ENCODE measurements around the gene CHAT.

CHAT gene

DNA sequence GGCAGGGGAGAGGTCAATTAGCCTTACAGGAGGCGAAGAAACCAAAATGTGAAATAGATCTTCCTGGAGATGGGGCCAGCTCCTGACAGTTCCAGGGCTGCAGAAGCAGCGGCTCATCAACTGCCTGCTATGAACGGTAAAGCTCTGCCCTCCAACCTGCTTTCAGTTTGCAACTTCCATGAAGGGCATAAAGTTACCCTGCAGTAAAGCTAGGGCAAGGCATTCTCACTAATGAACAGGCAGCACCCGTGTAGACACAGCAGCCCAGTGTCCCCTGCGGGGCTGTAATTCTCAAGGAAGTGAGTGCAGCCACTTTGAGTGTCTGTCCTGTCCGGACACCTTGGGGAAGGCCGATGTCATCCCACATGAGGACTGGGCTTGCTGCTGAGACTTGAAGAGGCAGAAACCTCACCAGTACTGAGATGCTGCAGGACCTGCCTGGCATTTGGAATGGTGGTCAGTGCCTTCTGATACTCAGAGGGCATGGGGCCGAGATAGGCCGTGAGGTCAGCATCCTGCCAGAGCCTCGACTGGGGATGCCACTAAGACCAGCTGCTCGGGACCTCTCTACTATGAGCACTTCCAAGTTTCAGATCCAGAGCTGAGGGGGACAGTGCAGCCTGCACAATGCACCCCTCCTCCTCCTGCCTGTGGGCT is 39.6 kb downstream of the CHAT start:
- TF ChIP-seq TAF1 (IDR thresholded peaks at IDR 0.05; ENCODE audit: borderline replicate concordance, insufficient read depth, low read length) (no peak), SIN3A (IDR thresholded peaks at IDR 0.05; ENCODE audit: borderline replicate concordance, insufficient read depth, low read length) (no peak), FOXP2 (optimal IDR thresholded peaks at IDR 0.05; ENCODE audit: borderline replicate concordance, extremely low read depth, extremely low read length, insufficient read depth) (no peak)

DNA sequence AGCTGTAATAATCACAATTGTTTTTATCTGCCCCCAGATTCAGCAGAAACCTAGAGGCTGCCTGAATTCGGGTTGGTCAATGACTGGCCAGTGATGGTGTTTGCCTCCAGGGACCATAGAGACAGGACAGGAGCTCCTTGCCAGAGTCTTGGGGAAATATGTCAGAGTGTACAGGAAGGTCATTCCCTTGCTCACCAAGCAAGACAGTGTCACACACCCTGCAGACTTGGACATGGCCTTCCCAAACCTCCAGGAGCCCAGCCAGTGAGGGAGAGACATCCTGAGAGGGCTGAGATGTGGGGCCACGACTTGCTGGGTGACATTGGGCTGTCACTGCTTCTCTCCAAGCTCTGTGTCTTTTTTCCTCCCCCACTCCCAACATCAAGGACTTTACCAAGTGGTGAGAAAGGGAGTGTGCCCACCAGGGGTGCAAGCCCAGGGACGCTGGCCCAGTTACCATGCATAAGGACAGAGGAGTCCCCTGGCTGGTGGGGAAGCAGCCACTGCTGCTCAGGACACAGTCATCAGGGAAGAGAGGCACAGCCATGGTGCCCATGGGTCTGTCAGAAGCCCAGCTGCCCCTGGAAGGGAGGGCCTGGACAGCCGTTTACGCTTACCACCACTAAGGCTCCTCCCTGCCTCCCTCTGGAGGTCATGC is 40.3 kb downstream of the CHAT start:
- TF ChIP-seq FOXP2 (optimal IDR thresholded peaks at IDR 0.05; ENCODE audit: borderline replicate concordance, extremely low read depth, extremely low read length, insufficient read depth) (no peak), TAF1 (IDR thresholded peaks at IDR 0.05; ENCODE audit: borderline replicate concordance, insufficient read depth, low read length) (no peak), POLR2AphosphoS5 (IDR thresholded peaks at IDR 0.05; ENCODE audit: low read depth, low read length) (no peak), SIN3A (IDR thresholded peaks at IDR 0.05; ENCODE audit: borderline replicate concordance, insufficient read depth, low read length) (no peak)
- TF ChIP-seq, protein P1, sequence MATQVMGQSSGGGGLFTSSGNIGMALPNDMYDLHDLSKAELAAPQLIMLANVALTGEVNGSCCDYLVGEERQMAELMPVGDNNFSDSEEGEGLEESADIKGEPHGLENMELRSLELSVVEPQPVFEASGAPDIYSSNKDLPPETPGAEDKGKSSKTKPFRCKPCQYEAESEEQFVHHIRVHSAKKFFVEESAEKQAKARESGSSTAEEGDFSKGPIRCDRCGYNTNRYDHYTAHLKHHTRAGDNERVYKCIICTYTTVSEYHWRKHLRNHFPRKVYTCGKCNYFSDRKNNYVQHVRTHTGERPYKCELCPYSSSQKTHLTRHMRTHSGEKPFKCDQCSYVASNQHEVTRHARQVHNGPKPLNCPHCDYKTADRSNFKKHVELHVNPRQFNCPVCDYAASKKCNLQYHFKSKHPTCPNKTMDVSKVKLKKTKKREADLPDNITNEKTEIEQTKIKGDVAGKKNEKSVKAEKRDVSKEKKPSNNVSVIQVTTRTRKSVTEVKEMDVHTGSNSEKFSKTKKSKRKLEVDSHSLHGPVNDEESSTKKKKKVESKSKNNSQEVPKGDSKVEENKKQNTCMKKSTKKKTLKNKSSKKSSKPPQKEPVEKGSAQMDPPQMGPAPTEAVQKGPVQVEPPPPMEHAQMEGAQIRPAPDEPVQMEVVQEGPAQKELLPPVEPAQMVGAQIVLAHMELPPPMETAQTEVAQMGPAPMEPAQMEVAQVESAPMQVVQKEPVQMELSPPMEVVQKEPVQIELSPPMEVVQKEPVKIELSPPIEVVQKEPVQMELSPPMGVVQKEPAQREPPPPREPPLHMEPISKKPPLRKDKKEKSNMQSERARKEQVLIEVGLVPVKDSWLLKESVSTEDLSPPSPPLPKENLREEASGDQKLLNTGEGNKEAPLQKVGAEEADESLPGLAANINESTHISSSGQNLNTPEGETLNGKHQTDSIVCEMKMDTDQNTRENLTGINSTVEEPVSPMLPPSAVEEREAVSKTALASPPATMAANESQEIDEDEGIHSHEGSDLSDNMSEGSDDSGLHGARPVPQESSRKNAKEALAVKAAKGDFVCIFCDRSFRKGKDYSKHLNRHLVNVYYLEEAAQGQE (IDR thresholded peaks at IDR 0.05; ENCODE audit: insufficient read depth in 1 of 2, low read depth in 2 of 2, low read length in 2 of 2), result no peak

DNA sequence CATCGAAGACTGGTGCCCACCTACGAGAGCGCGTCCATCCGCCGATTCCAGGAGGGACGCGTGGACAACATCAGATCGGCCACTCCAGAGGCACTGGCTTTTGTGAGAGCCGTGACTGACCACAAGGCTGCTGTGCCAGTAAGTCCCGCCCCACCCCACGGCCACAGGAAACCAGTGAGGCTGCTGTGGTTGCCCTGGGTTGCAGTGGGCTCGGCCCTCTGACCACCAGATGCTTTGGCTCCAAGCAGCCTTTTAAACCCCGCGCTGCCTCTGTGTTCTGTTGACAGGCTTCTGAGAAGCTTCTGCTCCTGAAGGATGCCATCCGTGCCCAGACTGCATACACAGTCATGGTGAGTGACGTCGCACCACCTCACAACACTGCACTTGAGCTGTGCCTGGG is 41.3 kb downstream of the CHAT start:
- TF ChIP-seq SIN3A (IDR thresholded peaks at IDR 0.05; ENCODE audit: borderline replicate concordance, insufficient read depth, low read length) (no peak), FOXP2 (optimal IDR thresholded peaks at IDR 0.05; ENCODE audit: borderline replicate concordance, extremely low read depth, extremely low read length, insufficient read depth) (no peak), POLR2AphosphoS5 (IDR thresholded peaks at IDR 0.05; ENCODE audit: low read depth, low read length) (no peak), TAF1 (IDR thresholded peaks at IDR 0.05; ENCODE audit: borderline replicate concordance, insufficient read depth, low read length) (no peak)
- TF ChIP-seq, protein P1 (IDR thresholded peaks at IDR 0.05; ENCODE audit: insufficient read depth in 1 of 2, low read depth in 2 of 2, low read length in 2 of 2), result no peak

DNA sequence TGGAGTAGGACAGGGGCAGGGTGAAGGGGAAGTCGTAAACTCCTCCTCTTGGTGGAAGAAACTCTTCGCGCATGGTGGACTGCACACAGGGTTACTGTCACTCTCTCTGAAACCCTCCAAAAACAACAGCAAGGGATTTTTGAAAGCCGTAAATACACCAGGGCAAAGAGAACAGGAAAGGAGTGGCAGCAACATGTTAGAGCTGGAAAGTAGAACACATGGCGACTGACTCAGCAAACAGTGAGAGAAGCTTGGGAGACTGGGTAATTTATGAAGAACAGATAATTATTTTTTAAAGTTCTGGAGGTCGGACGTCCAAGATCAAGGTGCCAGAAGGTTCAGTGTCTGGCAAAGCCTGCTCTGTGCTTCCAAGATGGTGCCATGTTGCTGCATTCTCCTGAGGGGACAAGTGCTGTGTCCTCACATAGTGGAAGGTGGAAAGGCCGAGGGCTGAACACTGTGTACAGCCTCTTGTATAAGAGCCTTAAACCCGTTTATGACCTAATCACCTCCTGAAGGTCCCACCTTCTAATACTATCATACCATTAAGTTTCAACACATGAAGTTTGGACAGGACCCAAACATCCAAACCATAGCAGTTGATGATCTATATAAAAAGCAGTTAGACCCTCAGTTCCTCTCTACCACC is 43.1 kb downstream of the CHAT start:
- TF ChIP-seq POLR2AphosphoS5 (IDR thresholded peaks at IDR 0.05; ENCODE audit: low read depth, low read length), result no peak
- TF ChIP-seq TAF1 (IDR thresholded peaks at IDR 0.05; ENCODE audit: borderline replicate concordance, insufficient read depth, low read length), result no peak
- TF ChIP-seq SIN3A (IDR thresholded peaks at IDR 0.05; ENCODE audit: borderline replicate concordance, insufficient read depth, low read length), result no peak
- TF ChIP-seq FOXP2 (optimal IDR thresholded peaks at IDR 0.05; ENCODE audit: borderline replicate concordance, extremely low read depth, extremely low read length, insufficient read depth), result no peak
- TF ChIP-seq, protein P1 (IDR thresholded peaks at IDR 0.05; ENCODE audit: insufficient read depth in 1 of 2, low read depth in 2 of 2, low read length in 2 of 2), result no peak

DNA sequence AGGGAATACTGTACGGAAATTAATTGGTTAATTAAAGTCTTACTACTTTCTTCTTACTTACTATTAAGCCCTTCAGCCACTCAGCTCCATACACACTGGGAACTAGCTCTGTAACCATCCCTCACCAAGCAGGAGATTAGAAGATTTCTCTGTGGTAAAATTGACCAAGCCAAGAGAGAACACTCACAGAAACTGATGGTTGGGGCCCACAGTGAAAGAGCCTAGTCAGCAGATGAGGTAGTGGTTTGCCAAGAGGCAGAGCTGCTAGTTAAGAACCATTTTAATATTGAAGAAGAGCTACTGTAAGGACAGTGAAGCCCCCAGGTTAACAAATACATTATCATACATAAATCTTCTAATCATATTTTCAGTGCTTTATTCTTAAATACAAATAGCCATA is 43.8 kb downstream of the CHAT start:
- no peak for TF ChIP-seq TAF1 (IDR thresholded peaks at IDR 0.05; ENCODE audit: borderline replicate concordance, insufficient read depth, low read length)
- TF ChIP-seq SIN3A (IDR thresholded peaks at IDR 0.05; ENCODE audit: borderline replicate concordance, insufficient read depth, low read length), result no peak
- no peak for TF ChIP-seq FOXP2 (optimal IDR thresholded peaks at IDR 0.05; ENCODE audit: borderline replicate concordance, extremely low read depth, extremely low read length, insufficient read depth)
- TF ChIP-seq POLR2AphosphoS5 (IDR thresholded peaks at IDR 0.05; ENCODE audit: low read depth, low read length), result no peak
- TF ChIP-seq, protein P1 (IDR thresholded peaks at IDR 0.05; ENCODE audit: insufficient read depth in 1 of 2, low read depth in 2 of 2, low read length in 2 of 2), result no peak

Measured in PFSK-1 (cell line).